Smooth muscle cell (in vitro differentiated cells): Measurements from ENCODE around the gene RFFL. TPM values are rescaled to one million over a fixed set of nuclear protein-coding genes. Genes with fewer than 3 reads are reported as not detected.

Experiments
- DNase-seq: peaks from one replicate; lab custom pipeline; 2025; ENCODE audit not compliant: unreplicated experiment; lab: John Stamatoyannopoulos, UW
- H2AFZ ChIP-seq: fragments of 200-600 bp; sonication (generic); 2 replicates; pipeline ENCODE4 v1.6.0; 2016; ENCODE audit warnings: antibody characterized with exemption, low read depth, mild to moderate bottlenecking
- H3F3A ChIP-seq: fragments of 200-600 bp; sonication (generic); 2 replicates; pipeline ENCODE4 v1.6.0; 2017; ENCODE audit warnings: antibody characterized with exemption, low read depth
- H3K27ac ChIP-seq: fragments of 200-600 bp; sonication (generic); 2 replicates; pipeline ENCODE4 v1.5.1; 2016; ENCODE audit warnings: low read depth, mild to moderate bottlenecking
- H3K27me3 ChIP-seq: fragments of 200-600 bp; sonication (generic); 2 replicates; pipeline ENCODE4 v1.6.1; 2016; ENCODE audit warnings: low read depth, mild to moderate bottlenecking
- H3K36me3 ChIP-seq: fragments of 200-600 bp; sonication (generic); 2 replicates; pipeline ENCODE4 v1.5.1; 2016; ENCODE audit warnings: low read depth
- H3K4me1 ChIP-seq: fragments of 200-600 bp; sonication (generic); 2 replicates; pipeline ENCODE4 v1.5.1; 2016; ENCODE audit warnings: low read depth
- H3K4me2 ChIP-seq: fragments of 200-600 bp; sonication (generic); 2 replicates; pipeline ENCODE4 v1.6.0; 2016; ENCODE audit warnings: mild to moderate bottlenecking
- H3K4me3 ChIP-seq: fragments of 200-600 bp; sonication (generic); 2 replicates; pipeline ENCODE4 v1.5.1; 2016; ENCODE audit warnings: mild to moderate bottlenecking
- H3K79me2 ChIP-seq: fragments of 200-600 bp; sonication (generic); 2 replicates; pipeline ENCODE4 v1.6.0; 2016; ENCODE audit warnings: low read depth, mild to moderate bottlenecking
- H3K9ac ChIP-seq: fragments of 200-600 bp; sonication (generic); 2 replicates; pipeline ENCODE4 v1.6.0; 2016; ENCODE audit warnings: low read depth
- H3K9me3 ChIP-seq: fragments of 200-600 bp; sonication (generic); replicated peaks from 2 replicates; pipeline ENCODE4 v1.5.1; 2016; ENCODE audit warnings: low read depth
- H4K20me1 ChIP-seq: fragments of 200-600 bp; sonication (generic); 2 replicates; pipeline ENCODE4 v1.6.0; 2016; ENCODE audit warnings: low read depth
- WGBS: methylation state at CpG from one replicate; pipeline ENCODE4 v1.1.7; 2016; ENCODE audit warnings: low lambda C conversion rate; 5-methylcytosine and 5-hydroxymethylcytosine counted together
- polyA plus RNA-seq: library from polyadenylated mRNA; unstranded; fragments of >200 nt; fragmentation: Nextera tagmentation; extraction: Ambion mirVana; gene quantifications from 2 replicates; pipeline ENCODE4 v1.2.1, GENCODE V29; 2016
- total RNA-seq: library from RNA; depleted of rRNA; stranded (reverse); fragments of >200 nt; gene quantifications from 2 replicates; pipeline ENCODE4 v1.2.3, GENCODE V29; 2014
- TF ChIP-seq, protein P1 (sequence below): fragments of 200-600 bp; sonication (generic); IDR thresholded peaks from 2 replicates; pipeline ENCODE4 v1.5.1; 2017; ENCODE audit warnings: borderline replicate concordance, mild to moderate bottlenecking, antibody characterized with exemption; ENCODE audit not compliant: insufficient read depth, poor library complexity, severe bottlenecking

Gene RFFL
- total and polyA plus RNA-seq, 2 experiments from 2014 or later: 7.0 to 7.1 TPM

- 3% methylated on average over 26 of the region's 80 CpGs for WGBS
- Histone ChIP-seq H4K20me1 (no peaks in the 10 kb centered on the region), H3K4me1 (peaks cover 5% of the 10 kb centered on the region), H3K4me3 (peak overlapping the region; percentile 95), H3K9ac (peak overlapping the region; percentile 78), H3K27ac (peak overlapping the region; percentile 54), H3K79me2 (peaks cover 30% of the 10 kb centered on the region), H3K4me2 (peak overlapping the region; percentile 97), H3K27me3 (no peaks in the 10 kb centered on the region), H3F3A (no peaks in the 10 kb centered on the region), H2AFZ (peak overlapping the region; percentile 87), H3K36me3 (no peaks in the 10 kb centered on the region), H3K9me3 (no peaks in the 10 kb centered on the region)
- DNase-seq: peak; percentile 74
- TF ChIP-seq, protein P1, sequence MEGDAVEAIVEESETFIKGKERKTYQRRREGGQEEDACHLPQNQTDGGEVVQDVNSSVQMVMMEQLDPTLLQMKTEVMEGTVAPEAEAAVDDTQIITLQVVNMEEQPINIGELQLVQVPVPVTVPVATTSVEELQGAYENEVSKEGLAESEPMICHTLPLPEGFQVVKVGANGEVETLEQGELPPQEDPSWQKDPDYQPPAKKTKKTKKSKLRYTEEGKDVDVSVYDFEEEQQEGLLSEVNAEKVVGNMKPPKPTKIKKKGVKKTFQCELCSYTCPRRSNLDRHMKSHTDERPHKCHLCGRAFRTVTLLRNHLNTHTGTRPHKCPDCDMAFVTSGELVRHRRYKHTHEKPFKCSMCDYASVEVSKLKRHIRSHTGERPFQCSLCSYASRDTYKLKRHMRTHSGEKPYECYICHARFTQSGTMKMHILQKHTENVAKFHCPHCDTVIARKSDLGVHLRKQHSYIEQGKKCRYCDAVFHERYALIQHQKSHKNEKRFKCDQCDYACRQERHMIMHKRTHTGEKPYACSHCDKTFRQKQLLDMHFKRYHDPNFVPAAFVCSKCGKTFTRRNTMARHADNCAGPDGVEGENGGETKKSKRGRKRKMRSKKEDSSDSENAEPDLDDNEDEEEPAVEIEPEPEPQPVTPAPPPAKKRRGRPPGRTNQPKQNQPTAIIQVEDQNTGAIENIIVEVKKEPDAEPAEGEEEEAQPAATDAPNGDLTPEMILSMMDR: peak; percentile 80
Observed at GRCh38 chr17:35088881-35089585, 25.5 kb upstream of the RFFL start.

GRCh38 chr17:35088356-35088880, 24.9 kb upstream of the RFFL start:
- Histone ChIP-seq H2AFZ (peak overlapping the region; percentile 87), H3K4me1 (peaks cover 5% of the 10 kb centered on the region), H3K36me3 (no peaks in the 10 kb centered on the region), H3K79me2 (peaks cover 36% of the 10 kb centered on the region), H4K20me1 (peaks cover under 1% of the 10 kb centered on the region), H3F3A (no peaks in the 10 kb centered on the region), H3K27me3 (no peaks in the 10 kb centered on the region), H3K9ac (peak overlapping the region; percentile 78), H3K9me3 (no peaks in the 10 kb centered on the region), H3K4me2 (peak overlapping the region; percentile 97), H3K27ac (peak overlapping the region; percentile 54), H3K4me3 (peak overlapping the region; percentile 95)
- 2% methylated on average over 24 of the region's 26 CpGs for whole genome bisulfite sequencing
- TF ChIP-seq, protein P1: no peak
- DNase-seq: peak; percentile 35

GRCh38 chr17:35087731-35088355, 24.3 kb upstream of the RFFL start:
- no peaks in the 10 kb centered on the region for H3K9me3 ChIP-seq
- peak overlapping the region; percentile 97 for H3K4me2 ChIP-seq
- H3K4me1 ChIP-seq: peaks cover 5% of the 10 kb centered on the region
- peak overlapping the region; percentile 54 for H3K27ac ChIP-seq
- H3K79me2 ChIP-seq: peaks cover 38% of the 10 kb centered on the region
- TF ChIP-seq, protein P1: no peak
- WGBS: 30% methylated on average over 9 of the region's 9 CpGs
- DNase-seq: no peak
- peaks cover 6% of the 10 kb centered on the region for H4K20me1 ChIP-seq
- no peak overlapping the region for H3K9ac ChIP-seq
- peak overlapping the region; percentile 95 for H3K4me3 ChIP-seq
- no peaks in the 10 kb centered on the region for H3F3A ChIP-seq
- no peaks in the 10 kb centered on the region for H3K27me3 ChIP-seq
- H2AFZ ChIP-seq: peak overlapping the region; percentile 87
- H3K36me3 ChIP-seq: no peaks in the 10 kb centered on the region
